Naive thymus-derived CD8-positive, alpha-beta T cell (primary cell): Measurements from ENCODE around the gene SP1. TPM values are rescaled to one million over a fixed set of nuclear protein-coding genes. Genes with fewer than 3 reads are reported as not detected.
"Not testable (repeated sequence)": the region's sequence is repeated elsewhere in the genome, so short reads cannot be mapped to it uniquely, and the experiment has no call there.

Experiments used
- ATAC-seq, 2 donors: fragments of 150-1000 bp; cut with Tn5 transposase in 1 of 2; sonication (Bioruptor Pico), chemical (Tn5 transposase) in 1 of 2; 1 replicate in 1 of 2; 2 replicates in 1 of 2; pipeline ENCODE4 v1.10.0; 2021; ENCODE audit warnings: mild to moderate bottlenecking in 2 of 2, moderate library complexity in 2 of 2
- POLR2A ChIA-PET: fragments of 350-600 bp; sonication (Branson Sonifier 250); formaldehyde crosslinking; loops from one replicate; lab custom pipeline; 2021; ENCODE audit warnings: antibody characterized with exemption; lab: Charles Lee
- DNase-seq, 10 donors: peaks; one replicate each; pipeline versions ENCODE4 v3.0.0 to v3.0.0-alpha.2; 2020 to 2022
- H3K27ac Mint-ChIP-seq, 10 donors: one replicate each; pipeline ENCODE4 v1.8.0; 2020 to 2022; ENCODE audit warnings: mild to moderate bottlenecking in 10 of 10, mixed read lengths in 10 of 10, moderate library complexity in 4 of 10, inconsistent platforms in 1 of 10
- H3K27me3 Mint-ChIP-seq, 5 donors: one replicate each; pipeline ENCODE4 v1.8.0; 2021 to 2022; ENCODE audit warnings: mixed read lengths in 5 of 5
- H3K36me3 Mint-ChIP-seq, 3 donors: one replicate each; pipeline ENCODE4 v1.8.0; 2020 to 2022; ENCODE audit warnings: mixed read lengths in 3 of 3, mild to moderate bottlenecking in 2 of 3, inconsistent platforms in 1 of 3
- H3K4me1 Mint-ChIP-seq, 4 donors: one replicate each; pipeline ENCODE4 v1.8.0; 2021 to 2022; ENCODE audit warnings: mixed read lengths in 4 of 4
- H3K4me3 Mint-ChIP-seq, 10 donors: one replicate each; pipeline ENCODE4 v1.8.0; 2020 to 2022; ENCODE audit warnings: mild to moderate bottlenecking in 10 of 10, mixed read lengths in 10 of 10, moderate library complexity in 6 of 10, inconsistent platforms in 1 of 10
- H3K9me3 Mint-ChIP-seq, 9 donors: one replicate each; pipeline ENCODE4 v1.8.0; 2020 to 2022; ENCODE audit warnings: mixed read lengths in 9 of 9, mild to moderate bottlenecking in 3 of 9, inconsistent platforms in 1 of 9, moderate library complexity in 1 of 9
- polyA plus RNA-seq, 3 donors: library from polyadenylated mRNA; unstranded; fragments of 300-500 nt; fragmentation: Illumina TruSeq; gene quantifications; one replicate each; pipeline ENCODE4 v1.2.3, GENCODE V29; 2021
- total RNA-seq, 8 experiments: library from RNA in 2 of 8; stranded (reverse) in 2 of 8; gene quantifications; one replicate each; pipeline ENCODE4 v1.2.3 and lab custom pipeline; 2021 to 2026

The SP1 gene
- total and polyA plus RNA-seq, 5 experiments from 2014 or later = 8.5 to 104 (median 10.4) TPM

GRCh38 chr12:53415752-53416389 is 35.9 kb downstream of the SP1 start:
- DNase-seq, H3K27me3 Mint-ChIP-seq, POLR2A ChIA-PET, H3K9me3 Mint-ChIP-seq, H3K4me3 Mint-ChIP-seq, ATAC-seq: not testable (repeated sequence)
- Mint-ChIP-seq H3K36me3 (peaks cover 4 to 30% (median 5%) of the 10 kb centered on the region in 3 donors), H3K4me1 (peaks cover 24 to 57% (median 37%) of the 10 kb centered on the region in 4 donors), H3K27ac (peak overlapping the region in 9 of 10 donors; percentile 21 to 82 (median 60))

- H3K9me3 Mint-ChIP-seq, ATAC-seq, H3K27me3 Mint-ChIP-seq: not testable (repeated sequence)
- Mint-ChIP-seq H3K4me1 (peaks cover 24 to 55% (median 32%) of the 10 kb centered on the region in 4 donors), H3K36me3 (peaks cover 0 to 16% (median 0%) of the 10 kb centered on the region in 3 donors), H3K27ac (peak overlapping the region in 5 of 10 donors; percentile 31 to 85 (median 74)), H3K4me3 (peak overlapping the region in 2 of 10 donors; percentile 44 to 61)
- POLR2A ChIA-PET = interaction anchor here (0.9 to 2.1 kb wide), 6 partner anchors 12 to 65 kb away, joined by 3 to 9 read pairs (median 3); no protein-coding TSS in a partner anchor
- peak in 2 of 10 donors; percentile 8 to 13 for DNase-seq
Observed at GRCh38 chr12:53417291-53417816, 37.4 kb downstream of the SP1 start.

DNA sequence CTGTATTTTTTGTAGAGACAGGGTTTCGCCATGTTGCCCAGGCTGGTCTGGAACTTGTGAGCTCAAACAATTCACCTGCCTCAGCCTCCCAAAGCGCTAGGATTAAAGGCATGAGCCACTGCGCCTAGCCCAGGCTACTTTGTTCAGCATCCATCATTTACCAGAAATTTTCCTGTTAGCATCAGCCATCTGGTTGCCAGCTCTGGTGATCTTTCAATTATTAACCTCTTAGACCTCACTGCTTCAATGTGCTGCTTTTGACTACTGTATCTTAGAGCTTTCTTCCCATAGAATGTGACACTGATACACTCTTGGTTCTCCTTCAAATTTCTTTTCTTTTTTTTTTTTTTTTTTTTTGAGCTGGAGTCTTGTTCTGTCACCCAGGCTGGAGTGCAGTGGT is 38.2 kb downstream of the SP1 start:
- Mint-ChIP-seq H3K4me1 (peaks cover 19 to 47% (median 25%) of the 10 kb centered on the region in 4 donors), H3K27me3 (no peaks in the 10 kb centered on the region), H3K9me3 (no peaks in the 10 kb centered on the region), H3K36me3 (peaks cover 0 to 9% (median 0%) of the 10 kb centered on the region in 3 donors), H3K27ac (peak overlapping the region in 6 of 10 donors; percentile 31 to 82 (median 63)), H3K4me3 (no peak overlapping the region)
- POLR2A ChIA-PET = interaction anchor here (0.9 to 2.1 kb wide), 4 partner anchors 17 to 66 kb away, joined by 3 to 9 read pairs (median 4); no protein-coding TSS in a partner anchor
- ATAC-seq = no peak
- no peak for DNase-seq

- DNase-seq = no peak
- H3K4me3 Mint-ChIP-seq = no peak overlapping the region
- no peaks in the 10 kb centered on the region for H3K9me3 Mint-ChIP-seq
- H3K27me3 Mint-ChIP-seq = no peaks in the 10 kb centered on the region
- peak overlapping the region in 3 of 10 donors; percentile 29 to 44 (median 31) for H3K27ac Mint-ChIP-seq
- ATAC-seq = no peak
- POLR2A ChIA-PET = interaction anchor here (0.7 kb wide), 1 partner anchor 60 kb away, joined by 3 read pairs; no protein-coding TSS in a partner anchor
- peaks cover 19 to 41% (median 24%) of the 10 kb centered on the region in 4 donors for H3K4me1 Mint-ChIP-seq
- no peaks in the 10 kb centered on the region for H3K36me3 Mint-ChIP-seq
Observed at GRCh38 chr12:53419756-53420155, 39.8 kb downstream of the SP1 start.

- POLR2A ChIA-PET = interaction anchor here (0.7 to 3.0 kb wide), 4 partner anchors 9 to 77 kb away, joined by 3 to 23 read pairs (median 12); no protein-coding TSS in a partner anchor
- not testable (repeated sequence) for H3K27me3 Mint-ChIP-seq, ATAC-seq, H3K4me3 Mint-ChIP-seq, H3K27ac Mint-ChIP-seq, DNase-seq, H3K9me3 Mint-ChIP-seq, H3K36me3 Mint-ChIP-seq
- peaks cover 12 to 25% (median 18%) of the 10 kb centered on the region in 4 donors for H3K4me1 Mint-ChIP-seq
Observed at GRCh38 chr12:53422247-53422646, 42.3 kb downstream of the SP1 start.

DNA sequence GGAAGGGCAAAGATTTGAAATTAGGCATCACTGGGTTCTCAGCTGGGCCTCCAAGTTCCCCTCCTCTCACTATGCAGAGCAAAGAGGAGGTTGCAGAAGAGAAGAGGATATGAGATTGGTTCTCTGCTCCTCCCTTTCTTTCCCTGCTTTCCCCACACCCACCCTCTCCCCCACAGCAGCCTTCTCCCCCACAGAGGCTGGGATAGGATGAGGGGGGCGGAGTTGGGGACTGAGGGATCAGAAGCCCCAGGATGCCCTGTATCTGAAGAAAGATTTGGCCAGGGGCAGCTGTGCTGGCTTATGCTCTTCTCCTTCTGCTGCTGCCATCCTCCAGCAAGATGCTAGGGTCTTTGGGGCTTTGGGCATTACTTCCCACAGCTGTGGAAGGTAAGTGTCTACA is 43.6 kb downstream of the SP1 start, which contains the start of gene AMHR2:
Gene AMHR2, plus strand, starts transcription at position 259 of the 400 bp plus-strand sequence. Its CDS starts 80 bp downstream, at position 339.
- H3K9me3 Mint-ChIP-seq = no peaks in the 10 kb centered on the region
- ATAC-seq = no peak
- H3K27me3 Mint-ChIP-seq = no peaks in the 10 kb centered on the region
- no peak within 1 kb of the TSS for H3K27ac Mint-ChIP-seq
- H3K4me1 Mint-ChIP-seq = peaks cover 7 to 16% (median 8%) of the 10 kb centered on the region in 4 donors
- POLR2A ChIA-PET = interaction anchor here (0.6 kb wide), 1 partner anchor 43 kb away, joined by 3 read pairs; no protein-coding TSS in a partner anchor
- H3K36me3 Mint-ChIP-seq = no peaks in the 10 kb centered on the region
- DNase-seq = no peak
- H3K4me3 Mint-ChIP-seq = no peak within 1 kb of the TSS

DNA sequence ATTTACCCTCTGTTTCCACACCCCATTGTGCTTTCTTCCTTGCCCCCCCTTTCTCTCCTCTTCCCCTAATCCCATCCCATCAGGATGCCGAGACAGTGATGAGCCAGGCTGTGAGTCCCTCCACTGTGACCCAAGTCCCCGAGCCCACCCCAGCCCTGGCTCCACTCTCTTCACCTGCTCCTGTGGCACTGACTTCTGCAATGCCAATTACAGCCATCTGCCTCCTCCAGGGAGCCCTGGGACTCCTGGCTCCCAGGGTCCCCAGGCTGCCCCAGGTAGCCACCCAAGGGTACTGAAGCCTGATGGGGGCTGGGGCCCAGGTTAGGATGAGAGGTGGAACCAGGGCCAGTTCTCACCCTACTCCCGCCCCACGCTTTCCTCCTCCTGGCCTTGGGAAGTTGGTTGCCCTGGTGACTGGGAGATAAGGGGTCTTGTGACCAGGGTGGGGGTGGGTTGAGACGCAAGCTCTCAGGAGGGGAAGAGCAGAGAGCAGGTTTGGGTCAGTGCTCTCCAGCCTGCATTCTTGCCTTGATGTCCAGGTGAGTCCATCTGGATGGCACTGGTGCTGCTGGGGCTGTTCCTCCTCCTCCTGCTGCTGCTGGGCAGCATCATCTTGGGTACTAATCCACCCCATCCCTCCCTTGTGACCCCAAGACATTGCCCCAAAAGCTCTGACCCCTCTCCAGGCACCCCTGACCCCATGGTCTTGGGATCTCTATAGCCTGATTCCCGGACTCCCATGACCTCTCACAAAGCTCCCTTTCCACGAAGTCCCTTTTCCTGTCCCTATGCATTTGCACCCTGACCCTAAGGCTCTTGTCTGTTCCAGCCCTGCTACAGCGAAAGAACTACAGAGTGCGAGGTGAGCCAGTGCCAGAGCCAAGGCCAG is 44.9 kb downstream of the SP1 start:
- ATAC-seq = no peak
- DNase-seq = no peak
- Mint-ChIP-seq H3K9me3 (no peaks in the 10 kb centered on the region), H3K4me3 (no peak overlapping the region), H3K27me3 (no peaks in the 10 kb centered on the region), H3K27ac (peak overlapping the region in 1 of 10 donors; percentile 57), H3K36me3 (no peaks in the 10 kb centered on the region), H3K4me1 (peaks cover 4 to 7% (median 5%) of the 10 kb centered on the region in 4 donors)
- POLR2A ChIA-PET = interaction anchor here (0.6 to 1.6 kb wide), 2 partner anchors 56 to 104 kb away, joined by 4 read pairs; partner anchors contain the start of gene AAAS

DNA sequence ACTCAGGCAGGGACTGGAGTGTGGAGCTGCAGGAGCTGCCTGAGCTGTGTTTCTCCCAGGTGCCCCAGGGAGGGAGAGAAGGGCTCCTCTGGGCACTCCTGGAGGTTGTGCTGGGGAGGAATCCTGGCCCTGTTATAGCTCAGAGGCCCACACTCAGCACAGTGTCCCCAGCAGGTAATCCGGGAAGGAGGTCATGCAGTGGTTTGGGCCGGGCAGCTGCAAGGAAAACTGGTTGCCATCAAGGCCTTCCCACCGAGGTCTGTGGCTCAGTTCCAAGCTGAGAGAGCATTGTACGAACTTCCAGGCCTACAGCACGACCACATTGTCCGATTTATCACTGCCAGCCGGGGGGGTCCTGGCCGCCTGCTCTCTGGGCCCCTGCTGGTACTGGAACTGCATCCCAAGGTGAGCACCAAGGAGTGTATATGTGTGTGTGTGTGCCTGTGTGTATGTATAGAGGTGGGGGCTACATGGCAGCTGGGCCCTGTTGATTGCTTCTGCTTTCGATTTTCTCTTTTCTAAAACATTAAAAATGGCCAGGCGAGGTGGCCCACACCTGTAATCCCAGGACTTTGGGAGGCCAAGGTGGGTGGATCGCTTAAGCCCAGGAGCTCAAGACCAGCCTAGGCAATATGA is 45.7 kb downstream of the SP1 start:
- peak overlapping the region in 2 of 10 donors; percentile 40 to 57 for H3K27ac Mint-ChIP-seq

DNA sequence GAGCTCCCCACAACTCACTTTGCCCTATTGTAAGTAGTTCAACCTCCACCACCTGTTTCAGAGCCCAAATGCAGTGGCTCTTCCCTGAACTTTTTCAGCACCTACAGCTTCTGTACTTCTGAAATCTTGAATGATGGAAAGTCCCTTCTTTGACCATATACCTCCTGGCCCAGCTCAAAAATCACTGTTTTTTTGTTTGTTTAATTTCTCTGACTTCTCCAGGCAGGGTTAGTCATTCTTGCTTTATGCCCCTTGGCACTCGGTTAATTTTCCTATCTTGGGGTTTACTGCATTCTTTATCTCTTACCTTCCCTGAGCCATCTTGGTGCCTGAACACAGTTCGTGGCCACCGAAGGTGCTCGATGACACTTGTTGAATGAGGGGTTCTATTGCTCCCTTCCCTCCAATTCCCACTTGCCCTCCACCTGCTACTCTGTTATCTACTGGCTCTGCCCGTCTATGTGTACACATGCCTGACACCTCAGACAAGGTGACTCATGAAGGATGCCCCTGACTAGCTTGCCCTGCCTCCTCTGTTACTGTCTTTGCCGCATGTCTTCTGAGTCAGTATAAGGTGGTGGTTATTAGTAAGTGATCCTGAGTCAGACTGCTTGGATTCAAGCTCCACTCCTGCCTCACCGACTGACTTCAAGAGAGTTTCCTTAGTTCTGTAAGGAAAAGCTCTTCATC is 48.1 kb downstream of the SP1 start:
- DNase-seq = peak in 1 of 10 donors; percentile 14
- POLR2A ChIA-PET = no interaction called here
- Mint-ChIP-seq H3K27me3 (no peaks in the 10 kb centered on the region), H3K9me3 (no peaks in the 10 kb centered on the region), H3K4me3 (no peak overlapping the region), H3K36me3 (no peaks in the 10 kb centered on the region), H3K4me1 (peaks cover 0 to 3% (median 0%) of the 10 kb centered on the region in 4 donors), H3K27ac (peak overlapping the region in 4 of 10 donors; percentile 36 to 70 (median 52))
- ATAC-seq = no peak

More for the DNA sequence above, 45.7 kb downstream of the SP1 start:
- no peaks in the 10 kb centered on the region for H3K27me3 Mint-ChIP-seq
- DNase-seq (no peak), ATAC-seq (no peak)
- peaks cover 4 to 7% (median 5%) of the 10 kb centered on the region in 4 donors for H3K4me1 Mint-ChIP-seq
- H3K9me3 Mint-ChIP-seq = no peaks in the 10 kb centered on the region
- no peaks in the 10 kb centered on the region for H3K36me3 Mint-ChIP-seq
- H3K4me3 Mint-ChIP-seq = no peak overlapping the region
- POLR2A ChIA-PET = interaction anchor here (0.5 to 1.6 kb wide), 3 partner anchors 57 to 105 kb away, joined by 3 to 4 read pairs (median 4); partner anchors contain the start of gene AAAS

DNA sequence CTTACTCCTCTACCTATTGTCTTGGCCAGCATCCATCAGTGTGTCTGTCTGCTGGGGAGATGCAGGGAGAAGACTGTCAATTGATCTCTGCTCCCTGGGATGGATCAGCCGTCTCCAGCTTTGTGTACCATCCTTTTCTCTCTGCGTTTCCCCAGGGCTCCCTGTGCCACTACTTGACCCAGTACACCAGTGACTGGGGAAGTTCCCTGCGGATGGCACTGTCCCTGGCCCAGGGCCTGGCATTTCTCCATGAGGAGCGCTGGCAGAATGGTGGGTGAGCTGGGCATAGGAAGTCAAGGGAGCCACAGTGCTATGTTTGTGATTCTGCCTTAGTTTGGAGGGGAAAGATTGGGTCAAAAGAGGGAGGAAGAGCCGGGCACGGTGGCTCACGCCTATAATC is 48.8 kb downstream of the SP1 start:
- Mint-ChIP-seq H3K27me3 (no peaks in the 10 kb centered on the region), H3K4me1 (peaks cover 0 to 3% (median 0%) of the 10 kb centered on the region in 4 donors), H3K9me3 (no peaks in the 10 kb centered on the region), H3K4me3 (no peak overlapping the region), H3K36me3 (no peaks in the 10 kb centered on the region), H3K27ac (no peak overlapping the region)
- DNase-seq = no peak
- POLR2A ChIA-PET = no interaction called here
- no peak for ATAC-seq

- no peaks in the 10 kb centered on the region for H3K36me3 Mint-ChIP-seq
- POLR2A ChIA-PET = no interaction called here
- H3K4me1 Mint-ChIP-seq = peaks cover 0 to 3% (median 0%) of the 10 kb centered on the region in 4 donors
- no peak for DNase-seq
- peak overlapping the region in 1 of 10 donors; percentile 30 for H3K27ac Mint-ChIP-seq
- no peak for ATAC-seq
- no peaks in the 10 kb centered on the region for H3K27me3 Mint-ChIP-seq
- H3K9me3 Mint-ChIP-seq = no peaks in the 10 kb centered on the region
- no peak overlapping the region for H3K4me3 Mint-ChIP-seq
Observed at GRCh38 chr12:53430116-53430515, 50.1 kb downstream of the SP1 start.
